ENCODE data around the gene SLIT3. TPM values are rescaled to one million over a fixed set of nuclear protein-coding genes. Genes with fewer than 3 reads are reported as not detected.

Gene SLIT3
- total RNA-seq, 1 donor from 2014 or later: 5.0 TPM

DNA sequence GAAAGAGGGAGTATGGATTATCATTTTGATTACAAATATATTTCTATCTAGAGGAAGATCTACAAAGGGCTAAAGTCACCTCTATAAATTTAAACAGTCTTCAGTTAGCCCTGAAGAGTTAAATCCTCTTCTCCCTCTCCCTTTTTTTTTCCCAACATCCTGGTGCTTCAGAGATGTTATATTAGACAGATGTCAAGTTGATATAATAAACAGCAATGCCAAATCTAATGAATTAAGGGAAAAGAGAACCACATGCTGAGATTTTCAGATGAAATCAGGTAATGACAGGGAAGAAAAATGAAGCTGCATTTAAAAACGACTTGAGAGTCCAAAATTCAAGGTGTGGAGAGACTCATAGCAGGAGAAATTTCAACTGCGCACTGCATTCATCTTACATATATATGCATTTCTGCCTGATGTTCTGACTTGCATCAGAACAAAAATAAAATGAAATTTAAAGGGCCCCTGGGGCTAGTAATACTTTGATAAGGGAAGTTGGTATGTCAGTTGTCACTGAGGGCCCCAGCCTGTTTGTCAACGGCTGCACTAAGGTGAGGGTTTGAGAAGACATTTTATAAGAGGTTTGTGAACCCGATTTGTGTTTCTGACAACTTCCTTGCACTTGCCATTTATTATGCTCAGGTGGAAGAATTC, 382.9 kb downstream of the SLIT3 start:
- DNase-seq (ENCODE audit: low read depth): no peak
- TF ChIP-seq, protein P1, sequence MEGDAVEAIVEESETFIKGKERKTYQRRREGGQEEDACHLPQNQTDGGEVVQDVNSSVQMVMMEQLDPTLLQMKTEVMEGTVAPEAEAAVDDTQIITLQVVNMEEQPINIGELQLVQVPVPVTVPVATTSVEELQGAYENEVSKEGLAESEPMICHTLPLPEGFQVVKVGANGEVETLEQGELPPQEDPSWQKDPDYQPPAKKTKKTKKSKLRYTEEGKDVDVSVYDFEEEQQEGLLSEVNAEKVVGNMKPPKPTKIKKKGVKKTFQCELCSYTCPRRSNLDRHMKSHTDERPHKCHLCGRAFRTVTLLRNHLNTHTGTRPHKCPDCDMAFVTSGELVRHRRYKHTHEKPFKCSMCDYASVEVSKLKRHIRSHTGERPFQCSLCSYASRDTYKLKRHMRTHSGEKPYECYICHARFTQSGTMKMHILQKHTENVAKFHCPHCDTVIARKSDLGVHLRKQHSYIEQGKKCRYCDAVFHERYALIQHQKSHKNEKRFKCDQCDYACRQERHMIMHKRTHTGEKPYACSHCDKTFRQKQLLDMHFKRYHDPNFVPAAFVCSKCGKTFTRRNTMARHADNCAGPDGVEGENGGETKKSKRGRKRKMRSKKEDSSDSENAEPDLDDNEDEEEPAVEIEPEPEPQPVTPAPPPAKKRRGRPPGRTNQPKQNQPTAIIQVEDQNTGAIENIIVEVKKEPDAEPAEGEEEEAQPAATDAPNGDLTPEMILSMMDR (IDR thresholded peaks at IDR 0.05; ENCODE audit: insufficient read depth, low read length, poor library complexity, severe bottlenecking): no peak
- no peak overlapping the region for H3K4me3 ChIP-seq (ENCODE audit: low read depth, low read length)
- H3K27me3 ChIP-seq (ENCODE audit: control insufficient read depth, insufficient read depth, low read length): peaks cover 4% of the 10 kb centered on the region
- no peaks in the 10 kb centered on the region for H3K36me3 ChIP-seq (ENCODE audit: control insufficient read depth, insufficient read depth, low read length)

DNA sequence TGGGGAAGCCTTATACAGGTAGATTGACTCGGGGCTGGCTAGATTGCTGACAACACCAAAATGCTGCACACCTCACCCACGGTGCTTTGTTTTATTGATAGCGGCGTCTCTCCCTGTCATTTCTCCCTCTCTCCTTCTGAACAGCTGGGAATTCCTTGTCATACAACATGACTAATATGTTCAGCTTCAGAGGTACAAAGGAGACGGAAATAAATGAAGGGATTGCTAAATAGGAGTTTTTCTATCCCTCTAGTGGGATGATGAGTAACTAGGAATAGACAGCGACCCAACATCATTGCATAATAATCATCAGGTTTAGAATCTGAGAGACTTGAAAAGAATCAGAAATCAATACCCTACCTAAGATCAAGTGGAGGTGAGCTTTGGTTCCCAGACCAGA, 384.1 kb downstream of the SLIT3 start:
- TF ChIP-seq, protein P1 (IDR thresholded peaks at IDR 0.05; ENCODE audit: insufficient read depth, low read length, poor library complexity, severe bottlenecking): no peak
- peak; percentile 25 for DNase-seq (ENCODE audit: low read depth)
- Histone ChIP-seq H3K36me3 (ENCODE audit: control insufficient read depth, insufficient read depth, low read length) (no peaks in the 10 kb centered on the region), H3K4me3 (ENCODE audit: low read depth, low read length) (no peak overlapping the region), H3K27me3 (ENCODE audit: control insufficient read depth, insufficient read depth, low read length) (peaks cover 4% of the 10 kb centered on the region)

DNA sequence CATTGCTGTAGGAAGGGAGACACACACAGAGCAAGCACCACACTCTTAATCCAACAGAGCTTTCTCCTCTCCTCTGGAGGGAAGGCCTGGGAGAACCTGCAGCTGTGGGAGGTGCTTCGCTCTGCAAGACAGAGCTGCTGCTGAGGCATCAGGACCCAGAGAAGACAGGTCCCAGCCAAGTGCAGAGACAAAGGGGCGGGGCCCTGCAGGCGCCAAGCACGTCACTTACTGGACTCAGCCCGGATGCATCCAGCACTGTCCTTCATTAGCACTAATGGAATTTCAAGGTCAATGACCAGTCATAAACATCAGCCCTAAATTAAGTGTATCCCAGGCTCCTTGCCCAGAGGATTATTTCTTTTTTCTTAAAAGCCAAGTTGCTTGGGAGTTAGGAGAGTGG, 384.7 kb downstream of the SLIT3 start:
- Histone ChIP-seq H3K4me3 (ENCODE audit: low read depth, low read length) (no peak overlapping the region), H3K36me3 (ENCODE audit: control insufficient read depth, insufficient read depth, low read length) (no peaks in the 10 kb centered on the region), H3K27me3 (ENCODE audit: control insufficient read depth, insufficient read depth, low read length) (peaks cover 4% of the 10 kb centered on the region)
- TF ChIP-seq, protein P1 (IDR thresholded peaks at IDR 0.05; ENCODE audit: insufficient read depth, low read length, poor library complexity, severe bottlenecking): no peak
- no peak for DNase-seq (ENCODE audit: low read depth)

DNA sequence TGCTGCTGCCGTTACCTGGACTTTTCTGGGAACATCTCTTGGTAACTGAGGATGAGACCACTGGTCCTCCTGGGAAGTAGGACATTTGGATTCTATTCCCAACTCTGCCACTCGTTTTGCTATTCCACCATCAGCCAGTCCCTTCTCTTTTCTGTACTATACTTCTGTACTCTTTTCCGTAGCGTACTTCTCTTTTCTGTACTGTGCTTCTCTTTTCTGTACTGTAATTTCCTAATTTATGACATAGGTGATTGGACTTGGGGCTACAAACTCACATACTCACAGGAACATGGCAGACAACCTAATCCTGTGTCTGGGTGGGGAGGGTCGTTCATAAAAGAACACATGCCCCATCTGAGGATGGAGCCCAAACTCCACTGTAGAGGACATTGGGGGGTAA, 386.4 kb downstream of the SLIT3 start:
- DNase-seq (ENCODE audit: low read depth): no peak
- Histone ChIP-seq H3K27me3 (ENCODE audit: control insufficient read depth, insufficient read depth, low read length) (no peaks in the 10 kb centered on the region), H3K36me3 (ENCODE audit: control insufficient read depth, insufficient read depth, low read length) (no peaks in the 10 kb centered on the region), H3K4me3 (ENCODE audit: low read depth, low read length) (no peak overlapping the region)
- TF ChIP-seq, protein P1 (IDR thresholded peaks at IDR 0.05; ENCODE audit: insufficient read depth, low read length, poor library complexity, severe bottlenecking): no peak

DNA sequence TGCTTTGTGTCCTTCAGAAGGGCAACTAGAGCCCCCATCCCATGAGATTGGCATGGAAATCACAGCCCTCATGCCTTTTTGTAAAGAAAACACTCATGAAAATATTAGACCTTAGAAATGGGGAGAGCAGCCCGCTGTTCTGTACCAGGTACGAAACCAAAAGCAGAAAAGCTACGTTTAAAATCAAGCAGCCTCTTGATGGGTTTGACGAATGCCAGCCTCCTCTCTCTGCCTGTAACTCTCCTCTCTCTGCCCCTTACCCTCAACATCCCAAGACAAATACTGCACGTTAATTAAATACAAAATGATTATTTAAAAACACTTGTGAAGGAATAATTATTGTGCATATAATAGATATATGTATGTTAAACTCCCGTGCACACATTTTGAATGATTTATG, 390.1 kb downstream of the SLIT3 start:
- DNase-seq (ENCODE audit: low read depth): no peak
- H3K27me3 ChIP-seq (ENCODE audit: control insufficient read depth, insufficient read depth, low read length): no peaks in the 10 kb centered on the region
- TF ChIP-seq, protein P1 (IDR thresholded peaks at IDR 0.05; ENCODE audit: insufficient read depth, low read length, poor library complexity, severe bottlenecking): no peak

DNA sequence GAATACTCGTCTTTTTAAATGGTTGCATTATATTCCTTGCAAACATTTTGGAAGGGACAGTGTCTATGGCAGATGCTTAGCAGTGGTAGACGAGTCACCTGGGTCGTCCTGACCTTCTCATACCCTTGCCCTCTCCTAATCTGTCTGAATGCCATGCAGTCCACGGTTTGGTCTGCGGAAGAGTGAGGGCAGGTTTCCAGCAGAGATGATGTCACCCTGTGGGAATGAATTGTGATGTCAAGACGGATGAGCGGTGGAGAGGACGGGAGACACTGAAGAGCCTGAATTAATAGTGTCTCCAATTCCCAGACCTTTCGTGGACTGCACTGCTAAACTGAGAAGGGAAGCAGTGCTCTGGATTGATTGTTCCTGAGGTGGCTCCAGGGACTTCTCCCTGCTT, 392.7 kb downstream of the SLIT3 start:
- no peaks in the 10 kb centered on the region for H3K36me3 ChIP-seq (ENCODE audit: control insufficient read depth, insufficient read depth, low read length)
- TF ChIP-seq, protein P1 (IDR thresholded peaks at IDR 0.05; ENCODE audit: insufficient read depth, low read length, poor library complexity, severe bottlenecking): no peak
- no peak for DNase-seq (ENCODE audit: low read depth)
- no peak overlapping the region for H3K4me3 ChIP-seq (ENCODE audit: low read depth, low read length)
- no peaks in the 10 kb centered on the region for H3K27me3 ChIP-seq (ENCODE audit: control insufficient read depth, insufficient read depth, low read length)

More for the DNA sequence above, 390.1 kb downstream of the SLIT3 start:
- no peaks in the 10 kb centered on the region for H3K36me3 ChIP-seq (ENCODE audit: control insufficient read depth, insufficient read depth, low read length)
- H3K4me3 ChIP-seq (ENCODE audit: low read depth, low read length): no peak overlapping the region
